Right atrium auricular region (tissue), 2 donors: ENCODE data around the gene LUZP1. TPM values are rescaled to one million over a fixed set of nuclear protein-coding genes. Genes with fewer than 3 reads are reported as not detected.
A peak's percentile ranks its signal among the peaks of the same experiment; 100 is the strongest.

ENCODE experiments used
- DNase-seq: peaks from one replicate; pipeline ENCODE4 v3.0.0-alpha.2; 2019; ENCODE audit warnings: low spot score
- H3K27ac ChIP-seq, 2 donors: fragments of 200-600 bp; sonication (generic); 1 replicate in 1 of 2; 2 replicates in 1 of 2; pipeline ENCODE4 v1.5.1; 2016 to 2019
- H3K27me3 ChIP-seq, 2 donors: fragments of 200-600 bp; sonication (generic); one replicate each; pipeline versions ENCODE4 v1.5.1 to v1.6.0; 2017 to 2019
- H3K36me3 ChIP-seq: fragments of 200-600 bp; sonication (generic); one replicate; pipeline ENCODE4 v1.5.1; 2016
- H3K4me1 ChIP-seq, 2 donors: fragments of 200-600 bp; sonication (generic); one replicate each; pipeline versions ENCODE4 v1.5.1 to v1.6.0; 2017 to 2019
- H3K4me3 ChIP-seq, 2 donors: fragments of 200-600 bp; sonication (generic); 1 replicate in 1 of 2; 2 replicates in 1 of 2; pipeline ENCODE4 v1.5.1; 2017 to 2019; ENCODE audit warnings: mild to moderate bottlenecking in 1 of 2, moderate library complexity in 1 of 2
- H3K9me3 ChIP-seq, 2 donors: fragments of 200-600 bp; sonication (generic); one replicate each; pipeline ENCODE4 v1.5.1; 2019
- CTCF ChIP-seq, 2 donors: fragments of 200-600 bp; sonication (generic); IDR thresholded peaks; one replicate each; pipeline ENCODE4 v1.5.1; 2019; ENCODE audit warnings: antibody characterized with exemption in 2 of 2
- total RNA-seq, 2 donors: library from RNA; depleted of rRNA; stranded (reverse); fragments of >200 nt; gene quantifications; one replicate each; pipeline ENCODE4 v1.1.0, GENCODE V29; 2016

LUZP1 gene
- total RNA-seq: 10 to 100 TPM; 28.7 to 29.3 TPM

GRCh38 chr1:23168445-23169194 is at the start of gene LUZP1:
LUZP1 (minus strand) TSS chr1:23168856.
- no peaks in the 10 kb centered on the region for H3K9me3 ChIP-seq
- peaks cover 0 to 44% of the 10 kb centered on the region in 2 donors for H3K4me1 ChIP-seq
- peak; percentile 96 for DNase-seq
- H3K27ac ChIP-seq: peak within 1 kb of the TSS; percentile 90 to 97
- H3K27me3 ChIP-seq: no peaks in the 10 kb centered on the region
- peak within 1 kb of the TSS; percentile 64 to 90 for H3K4me3 ChIP-seq
- TF ChIP-seq CTCF (IDR thresholded peaks at IDR 0.05): no peak
- no peaks in the 10 kb centered on the region for H3K36me3 ChIP-seq

- Histone ChIP-seq H3K27ac (no peak within 1 kb of the TSS), H3K36me3 (no peaks in the 10 kb centered on the region), H3K27me3 (peaks cover 6 to 19% of the 10 kb centered on the region in 2 donors), H3K9me3 (no peaks in the 10 kb centered on the region), H3K4me3 (peak within 1 kb of the TSS; percentile 11 to 50), H3K4me1 (peaks cover 0 to 15% of the 10 kb centered on the region in 2 donors)
- no peak for DNase-seq
- TF ChIP-seq CTCF (IDR thresholded peaks at IDR 0.05): no peak
These were observed 48.9 kb upstream of the LUZP1 start, which contains the start of gene HTR1D for GRCh38 chr1:23217421-23218115. HTR1D (minus strand) TSS chr1:23217502; CDS start chr1:23194219, 23,283 bp downstream.

GRCh38 chr1:23216771-23217420 is 48.2 kb upstream of the LUZP1 start:
- DNase-seq: no peak
- Histone ChIP-seq H3K4me3 (peak overlapping the region; percentile 11 to 50), H3K27me3 (peaks cover 6 to 19% of the 10 kb centered on the region in 2 donors), H3K36me3 (no peaks in the 10 kb centered on the region), H3K4me1 (peaks cover 0 to 15% of the 10 kb centered on the region in 2 donors), H3K9me3 (no peaks in the 10 kb centered on the region), H3K27ac (no peak overlapping the region)
- TF ChIP-seq CTCF (IDR thresholded peaks at IDR 0.05): peak; percentile 58 to 77

GRCh38 chr1:23215751-23216449 is 47.2 kb upstream of the LUZP1 start:
- H3K4me1 ChIP-seq: peaks cover 0 to 15% of the 10 kb centered on the region in 2 donors
- H3K27ac ChIP-seq: no peak overlapping the region
- peaks cover 6 to 19% of the 10 kb centered on the region in 2 donors for H3K27me3 ChIP-seq
- H3K36me3 ChIP-seq: no peaks in the 10 kb centered on the region
- no peaks in the 10 kb centered on the region for H3K9me3 ChIP-seq
- TF ChIP-seq CTCF (IDR thresholded peaks at IDR 0.05): no peak
- H3K4me3 ChIP-seq: no peak overlapping the region
- no peak for DNase-seq

GRCh38 chr1:23215291-23215690 is 46.6 kb upstream of the LUZP1 start:
- no peak overlapping the region for H3K27ac ChIP-seq
- no peaks in the 10 kb centered on the region for H3K36me3 ChIP-seq
- no peak for DNase-seq
- H3K4me3 ChIP-seq: no peak overlapping the region
- H3K27me3 ChIP-seq: peaks cover 6 to 19% of the 10 kb centered on the region in 2 donors
- no peak for TF ChIP-seq CTCF (IDR thresholded peaks at IDR 0.05)
- H3K9me3 ChIP-seq: no peaks in the 10 kb centered on the region
- H3K4me1 ChIP-seq: peaks cover 0 to 15% of the 10 kb centered on the region in 2 donors
